Glomerular endothelial cell (primary cell): Measurements from ENCODE around the gene SPARC. TPM values are rescaled to one million over a fixed set of nuclear protein-coding genes. Genes with fewer than 3 reads are reported as not detected.
A peak's percentile ranks its signal among the peaks of the same experiment; 100 is the strongest.
"Not testable (repeated sequence)": the region's sequence is repeated elsewhere in the genome, so short reads cannot be mapped to it uniquely, and the experiment has no call there.

Experiments
- DNase-seq: peaks from one replicate; pipeline ENCODE4 v3.0.0-alpha.2; 2011; ENCODE audit warnings: low read depth, low spot score; ENCODE audit errors: extremely low read depth
- total RNA-seq: library from RNA; depleted of rRNA; stranded (reverse); fragments of >200 nt; gene quantifications from 2 replicates; pipeline ENCODE4 v1.2.3, GENCODE V29; 2015

SPARC gene
- total RNA-seq, 1 donor from 2014 or later = 3,575 TPM

DNA sequence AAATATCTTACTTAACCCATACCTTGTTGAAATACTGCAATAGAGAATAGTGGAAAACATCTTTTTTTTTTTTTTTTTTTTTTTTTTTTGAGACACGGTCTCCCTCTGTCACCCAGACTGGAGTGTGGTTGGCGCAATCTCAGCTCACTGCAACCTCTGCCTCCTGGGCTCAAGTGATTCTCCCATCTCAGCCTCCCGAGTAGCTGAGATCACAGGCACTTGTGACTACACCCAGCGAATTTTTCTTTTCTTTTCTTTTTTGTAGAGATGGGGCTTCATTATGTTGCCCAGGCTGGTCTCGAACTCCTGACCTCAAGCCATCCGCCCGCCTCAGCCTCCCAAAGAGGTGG is 6.6 kb downstream of the SPARC start:
- not testable (repeated sequence) for DNase-seq

GRCh38 chr5:151679421-151680155 is 7.1 kb downstream of the SPARC start:
- DNase-seq = no peak

- DNase-seq = no peak
Measured at GRCh38 chr5:151678713-151679112, 8.0 kb downstream of the SPARC start.

GRCh38 chr5:151677776-151678545 is 8.8 kb downstream of the SPARC start:
- no peak for DNase-seq

GRCh38 chr5:151676719-151677118 is 10.0 kb downstream of the SPARC start:
- DNase-seq = peak; percentile 69

GRCh38 chr5:151676314-151676712 is 10.4 kb downstream of the SPARC start:
- DNase-seq = no peak

DNA sequence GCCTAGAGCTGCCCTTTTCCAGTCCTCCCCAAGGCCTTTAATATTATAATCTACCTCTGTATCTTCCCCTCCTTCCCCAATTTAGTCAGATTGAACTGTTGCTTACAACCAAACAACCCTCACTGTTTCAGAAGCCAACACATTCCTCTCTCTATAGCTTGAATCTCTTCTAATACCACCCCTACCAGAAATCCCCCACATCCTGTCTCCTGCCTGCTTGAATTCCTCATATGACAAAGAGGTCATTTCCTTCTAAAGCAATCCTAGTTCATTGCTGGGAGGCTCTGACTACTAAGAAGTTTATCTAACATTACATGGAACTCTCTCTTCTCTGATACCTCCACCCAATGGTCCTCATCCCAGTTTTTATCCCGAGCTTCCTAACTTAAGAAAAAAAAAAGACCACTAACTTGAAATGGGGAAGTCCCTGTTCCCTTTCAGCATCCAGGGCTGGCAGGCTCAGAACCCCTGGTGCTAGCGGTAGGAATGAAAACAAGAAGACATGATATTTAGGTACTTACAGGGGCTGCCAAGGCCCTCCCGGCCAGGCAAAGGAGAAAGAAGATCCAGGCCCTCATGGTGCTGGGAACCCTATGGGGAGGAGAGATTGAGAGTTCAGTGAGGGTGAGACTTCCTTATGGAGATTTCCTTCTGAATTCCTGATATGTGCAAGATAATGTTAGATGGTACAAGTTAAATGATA is 11.0 kb downstream of the SPARC start:
- peak; percentile 75 for DNase-seq

DNA sequence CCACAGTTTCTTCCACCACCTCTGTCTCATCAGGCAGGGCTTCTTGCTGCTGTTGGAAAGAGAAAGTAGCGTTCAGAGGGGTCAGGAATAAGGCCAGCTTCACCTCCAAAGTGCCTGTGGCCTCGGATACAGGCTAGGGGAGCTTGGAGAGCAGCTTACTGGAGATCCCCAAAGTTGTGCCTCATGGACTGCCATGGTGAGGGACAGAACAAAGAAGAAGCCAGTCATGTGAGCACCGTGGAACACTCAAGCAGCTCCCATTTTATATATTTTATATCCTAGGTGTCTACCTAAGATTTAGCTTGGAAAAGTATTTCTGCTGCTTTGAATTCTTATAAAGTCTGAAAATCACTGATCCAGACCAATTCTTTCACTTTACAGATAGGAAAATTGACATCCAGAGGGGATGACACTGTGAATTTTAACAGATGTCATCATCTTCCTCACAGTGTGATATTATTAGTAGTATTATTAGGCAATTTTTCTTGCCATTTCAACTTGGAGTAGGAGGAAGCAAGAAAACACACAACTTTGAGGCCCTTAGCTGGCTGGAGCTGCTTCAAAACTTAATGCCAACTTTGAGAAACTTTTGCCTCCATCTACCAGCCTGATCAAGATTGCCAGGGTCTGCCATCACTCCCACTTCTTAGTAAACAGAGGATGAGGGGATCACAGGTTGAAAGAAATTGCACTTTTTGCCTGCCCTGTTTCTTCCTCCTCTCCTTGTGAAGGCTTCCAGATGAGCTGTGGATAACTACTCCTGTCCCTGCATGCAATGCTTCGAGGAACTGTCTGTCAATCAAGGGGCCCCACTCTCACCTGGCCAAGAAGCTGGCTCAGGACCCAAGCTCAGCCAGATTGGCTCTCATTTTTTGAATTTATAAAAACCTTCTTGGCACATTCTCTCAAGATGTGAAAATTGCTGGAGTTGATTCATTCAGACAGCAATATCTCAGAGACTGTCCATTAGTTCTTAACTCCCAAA is 11.8 kb downstream of the SPARC start:
- DNase-seq = no peak

DNA sequence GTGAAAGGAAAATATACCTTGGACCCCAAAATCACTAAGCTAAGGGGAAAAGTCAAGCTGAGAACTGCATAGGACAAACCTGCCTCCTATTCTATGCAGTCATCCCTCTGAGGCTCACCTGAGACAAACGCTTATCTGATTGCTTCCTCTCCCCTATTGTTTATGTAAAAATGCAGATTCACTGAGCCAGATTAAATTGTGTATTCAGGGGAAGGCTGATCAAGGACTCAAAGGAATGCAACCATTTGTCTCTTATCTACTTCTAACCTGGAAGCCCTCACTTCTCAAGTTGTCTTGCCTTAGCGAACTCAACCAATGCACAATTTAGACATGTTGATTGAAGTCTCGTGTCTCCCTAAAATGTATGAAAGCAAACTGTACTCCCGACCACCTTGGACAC is 13.3 kb downstream of the SPARC start:
- no peak for DNase-seq

GRCh38 chr5:151672516-151672915 is 14.2 kb downstream of the SPARC start:
- no peak for DNase-seq

GRCh38 chr5:151671950-151672349 is 14.8 kb downstream of the SPARC start:
- DNase-seq = peak; percentile 91

DNA sequence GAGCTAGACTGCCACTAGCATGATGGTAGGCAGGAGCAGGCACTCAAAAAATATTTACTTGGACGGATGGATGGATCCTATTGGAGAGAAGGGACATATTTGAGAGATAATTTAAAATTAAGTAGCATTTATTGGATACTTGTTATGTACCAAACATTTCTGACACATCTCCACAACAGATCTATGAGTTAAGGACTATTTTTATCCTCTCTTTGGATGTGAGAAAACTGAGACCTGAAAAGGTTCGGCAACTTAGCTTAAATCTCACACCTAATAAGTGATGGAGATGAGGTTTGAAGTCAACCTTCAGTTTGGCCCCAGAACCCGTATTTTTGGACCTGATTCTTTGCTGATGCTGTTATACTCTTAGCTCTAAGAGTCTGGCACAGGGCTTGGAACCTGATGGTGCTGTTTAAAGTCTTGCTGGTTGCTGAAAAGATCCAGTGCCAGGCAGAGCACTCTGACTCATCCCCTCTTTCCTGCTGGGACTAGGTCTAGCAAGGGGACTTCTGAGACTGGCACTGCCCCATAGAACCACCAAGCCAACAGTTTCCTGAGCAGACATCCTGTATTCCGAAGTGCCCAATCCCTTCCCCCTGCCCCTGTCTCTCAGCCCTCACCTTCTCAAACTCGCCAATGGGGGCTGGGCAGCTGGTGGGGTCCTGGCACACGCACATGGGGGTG is 15.6 kb downstream of the SPARC start:
- DNase-seq = no peak

GRCh38 chr5:151670083-151670686 is 16.5 kb downstream of the SPARC start:
- DNase-seq = no peak

DNA sequence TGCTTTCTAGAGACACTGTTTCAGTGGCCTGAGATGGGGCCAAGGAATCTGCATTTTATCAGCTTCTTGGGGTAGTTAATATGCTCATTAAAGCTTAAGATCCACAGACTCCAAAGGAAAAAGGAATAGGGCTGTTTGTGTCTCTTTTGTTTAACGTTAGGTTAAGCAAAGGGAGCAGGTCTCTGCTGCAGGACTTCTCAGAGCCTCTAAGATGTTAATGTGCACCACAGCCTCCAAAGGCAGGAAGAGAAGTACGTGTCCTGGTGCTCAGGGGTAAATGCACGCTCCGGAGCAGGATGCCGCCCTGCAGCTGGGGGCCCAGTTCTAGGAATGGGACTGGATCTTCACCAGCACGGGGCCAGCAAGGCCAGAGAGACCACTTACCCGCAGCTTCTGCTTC is 19.6 kb downstream of the SPARC start:
- DNase-seq = no peak

DNA sequence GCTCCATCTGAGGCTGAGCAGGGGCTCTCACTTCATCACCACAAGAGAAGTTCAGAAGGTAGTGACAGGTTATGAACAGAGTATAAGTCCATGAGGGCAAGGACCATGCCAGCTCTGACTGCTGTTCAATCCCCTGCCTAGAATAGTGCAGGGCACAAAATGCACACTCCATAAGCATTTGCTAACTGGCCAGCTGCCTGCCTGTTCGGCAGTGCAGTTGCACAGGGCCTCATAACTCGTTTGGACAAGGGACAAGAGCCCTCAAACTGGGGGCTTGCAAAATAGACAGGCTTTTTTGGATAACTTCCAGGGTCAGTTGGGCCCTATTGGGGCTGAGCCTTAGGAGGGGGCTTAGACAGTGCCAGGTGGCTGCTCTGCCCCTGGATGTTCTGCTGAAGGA is 21.1 kb downstream of the SPARC start:
- no peak for DNase-seq

GRCh38 chr5:151664694-151665585 is 21.8 kb downstream of the SPARC start:
- DNase-seq = no peak

- DNase-seq = no peak
Measured at GRCh38 chr5:151663617-151664293, 23.0 kb downstream of the SPARC start.

- no peak for DNase-seq
Measured at GRCh38 chr5:151662805-151663204, 23.9 kb downstream of the SPARC start.
